A549 (cell line): Measurements from ENCODE around the gene SLC25A48. TPM values are rescaled to one million over a fixed set of nuclear protein-coding genes. Genes with fewer than 3 reads are reported as not detected.
A peak's percentile ranks its signal among the peaks of the same experiment; 100 is the strongest.

Experiments used
- ATAC-seq, 2 experiments: fragments of 200-7000 bp in 1 of 2; fragments of >200 bp in 1 of 2; cut with Nextera tagmentation in 1 of 2; cut with Tn5 transposase in 1 of 2; 3 replicates each; pipeline versions ENCODE4 v1.8.0 to v1.9.1; 2018 to 2020; ENCODE audit warnings: mild to moderate bottlenecking in 1 of 2, moderate library complexity in 1 of 2
- CTCF ChIA-PET: fragments of 300-600 bp; sonication (Branson Sonifier 250); formaldehyde crosslinking; extraction: SDS; loops from one replicate; lab custom pipeline; 2021; ENCODE audit warnings: antibody characterized with exemption, inconsistent platforms; lab: Yijun Ruan, JAX
- POLR2A ChIA-PET: fragments of 350-600 bp; formaldehyde crosslinking; extraction: SDS; loops from one replicate; lab custom pipeline; 2021; ENCODE audit warnings: antibody characterized with exemption, inconsistent platforms; lab: Yijun Ruan, JAX
- DNase-seq, 2 experiments: peaks; one replicate each; pipeline versions ENCODE4 v3.0.0 to v3.0.0-alpha.2; 2011 to 2016; ENCODE audit warnings: low read depth in 1 of 2, low spot score in 1 of 2
- FAIRE-seq: peaks from 2 replicates; lab custom pipeline; 2011; peaks lifted over from hg19 to GRCh38; lab: Jason Lieb, UNC
- H3K27ac ChIP-seq, 2 experiments: fragments of >200 bp; sonication (Bioruptor Twin); formaldehyde crosslinking; 3 replicates each; pipeline ENCODE4 v1.5.1; 2016 to 2017
- H3K4me1 ChIP-seq: fragments of >200 bp; sonication (Bioruptor Twin); formaldehyde crosslinking; 3 replicates; pipeline ENCODE4 v1.6.1; 2016
- H3K4me2 ChIP-seq: fragments of >200 bp; sonication (Bioruptor Twin); formaldehyde crosslinking; 3 replicates; pipeline ENCODE4 v1.6.1; 2016
- H3K4me3 ChIP-seq: fragments of >200 bp; sonication (Bioruptor Twin); formaldehyde crosslinking; 3 replicates; pipeline ENCODE4 v1.5.1; 2016
- H3K9me3 ChIP-seq: fragments of >200 bp; sonication (Bioruptor Twin); formaldehyde crosslinking; 3 replicates; pipeline ENCODE4 v1.6.1; 2016
- BHLHE40 ChIP-seq: IDR thresholded peaks from 2 replicates; pipeline ENCODE4 v1.6.1; 2012; ENCODE audit warnings: low read depth, low read length, inconsistent platforms
- CBX2 ChIP-seq: fragments of 200-600 bp; sonication (generic); IDR thresholded peaks from 2 replicates; pipeline ENCODE4 v1.6.1; 2016; ENCODE audit warnings: low read depth, mild to moderate bottlenecking, borderline replicate concordance
- CBX8 ChIP-seq: fragments of 200-600 bp; sonication (generic); IDR thresholded peaks from 2 replicates; pipeline ENCODE4 v1.6.1; 2016
- CEBPB ChIP-seq, 2 experiments: fragments of >200 bp in 1 of 2; sonication (Bioruptor Twin) in 1 of 2; formaldehyde crosslinking in 1 of 2; IDR thresholded peaks; 2 replicates each; pipeline ENCODE4 v1.6.1; 2012 to 2016
- CHD2 ChIP-seq: fragments of 150-350 bp; IDR thresholded peaks from 2 replicates; pipeline ENCODE4 v1.6.1; 2014; ENCODE audit warnings: low read length; ENCODE audit not compliant: partially characterized antibody
- E2F6 ChIP-seq: IDR thresholded peaks from 2 replicates; pipeline ENCODE4 v1.6.1; 2012; ENCODE audit warnings: low read depth, borderline replicate concordance
- EHF ChIP-seq: fragments of 250-450 bp; sonication (Bioruptor Pico); IDR thresholded peaks from 2 replicates; pipeline ENCODE4 v1.5.0; 2020; ENCODE audit warnings: mild to moderate bottlenecking
- EP300 ChIP-seq, 2 experiments: fragments of >200 bp; sonication (Bioruptor Twin); formaldehyde crosslinking; IDR thresholded peaks; 2 replicates in 1 of 2; 3 replicates in 1 of 2; pipeline ENCODE4 v1.6.1; 2016 to 2017
- FOSB ChIP-seq: fragments of 250-450 bp; sonication (Bioruptor Pico); IDR thresholded peaks from 2 replicates; pipeline ENCODE4 v1.5.0; 2020; ENCODE audit warnings: mild to moderate bottlenecking, moderate library complexity
- GATA3 ChIP-seq: IDR thresholded peaks from 2 replicates; pipeline ENCODE4 v1.6.1; 2012; ENCODE audit warnings: borderline replicate concordance
- HOXB13 ChIP-seq: fragments of 250-450 bp; sonication (Bioruptor Pico); IDR thresholded peaks from 2 replicates; pipeline ENCODE4 v1.5.0; 2020; ENCODE audit warnings: low read depth, mild to moderate bottlenecking, moderate library complexity
- HOXB5 ChIP-seq: fragments of 250-450 bp; sonication (Bioruptor Pico); IDR thresholded peaks from 2 replicates; pipeline ENCODE4 v1.5.0; 2020; ENCODE audit warnings: mild to moderate bottlenecking, moderate library complexity
- JUN ChIP-seq, 2 experiments: fragments of >200 bp; sonication (Bioruptor Twin); formaldehyde crosslinking; IDR thresholded peaks; 2 replicates in 1 of 2; 3 replicates in 1 of 2; pipeline ENCODE4 v1.6.1; 2016 to 2017
- MAFK ChIP-seq: fragments of 450-650 bp; IDR thresholded peaks from 2 replicates; pipeline ENCODE4 v1.6.1; 2014; ENCODE audit not compliant: partially characterized antibody
- MAZ ChIP-seq: fragments of 150-350 bp; IDR thresholded peaks from 2 replicates; pipeline ENCODE4 v1.6.1; 2014; ENCODE audit warnings: antibody characterized with exemption, low read depth, low read length, borderline replicate concordance
- NPAS2 ChIP-seq: fragments of 250-450 bp; sonication (Bioruptor Pico); IDR thresholded peaks from 2 replicates; pipeline ENCODE4 v1.8.0; 2022; ENCODE audit warnings: mild to moderate bottlenecking, moderate library complexity, borderline replicate concordance
- NR3C1 ChIP-seq: fragments of >200 bp; sonication (Bioruptor Twin); formaldehyde crosslinking; IDR thresholded peaks from 3 replicates; pipeline ENCODE4 v1.6.1; 2017
- RAD21 ChIP-seq, 2 experiments: fragments of >200 bp in 1 of 2; sonication (Bioruptor Twin) in 1 of 2; formaldehyde crosslinking in 1 of 2; IDR thresholded peaks in 1 of 2; conservative IDR thresholded peaks in 1 of 2; 2 replicates in 1 of 2; 3 replicates in 1 of 2; pipeline ENCODE4 v1.6.1; 2012 to 2018; ENCODE audit warnings: inconsistent platforms in 1 of 2
- SREBF2 ChIP-seq: fragments of 450-650 bp; IDR thresholded peaks from 2 replicates; pipeline ENCODE4 v1.6.1; 2014; ENCODE audit warnings: mild to moderate bottlenecking, moderate library complexity
- ZFP36 ChIP-seq: fragments of 450-650 bp; IDR thresholded peaks from 2 replicates; pipeline ENCODE4 v1.6.1; 2014; ENCODE audit warnings: borderline replicate concordance; ENCODE audit not compliant: partially characterized antibody
- ZNF302 ChIP-seq: fragments of 250-450 bp; sonication (Bioruptor Pico); IDR thresholded peaks from 2 replicates; pipeline ENCODE4 v1.9.0; 2021; ENCODE audit warnings: inconsistent platforms, mild to moderate bottlenecking, moderate library complexity
- WGBS: methylation state at CpG from one replicate; pipeline ENCODE4 v1.1.6; 2017; ENCODE audit errors: missing lambda C conversion rate; 5-methylcytosine and 5-hydroxymethylcytosine counted together
- polyA plus RNA-seq, 4 experiments: library from polyadenylated mRNA; depleted of rRNA in 3 of 4; stranded (reverse); fragments of >200 nt; fragmentation: RNase III in 1 of 4; extraction: RNeasy Plus Mini Kit Qiagen cat#74134 plus additional on column Dnase treatment in 1 of 4; gene quantifications; 2 replicates in 3 of 4; 3 replicates in 1 of 4; pipeline ENCODE4 v1.2.3, GENCODE V29; 2011 to 2017
- TF ChIP-seq, protein P1 (sequence below): fragments of 450-650 bp; IDR thresholded peaks from 2 replicates; pipeline ENCODE4 v1.6.1; 2014; ENCODE audit warnings: antibody characterized with exemption
- TF ChIP-seq, protein P2 (sequence below): fragments of >200 bp; sonication (Bioruptor Twin); formaldehyde crosslinking; IDR thresholded peaks from 3 replicates; pipeline ENCODE4 v1.5.1; 2016

Gene SLC25A48
- polyA plus RNA-seq, 2 of the 4 experiments (the other 2 are of a cell fraction), result 0.18 TPM; not detected in 1

DNA sequence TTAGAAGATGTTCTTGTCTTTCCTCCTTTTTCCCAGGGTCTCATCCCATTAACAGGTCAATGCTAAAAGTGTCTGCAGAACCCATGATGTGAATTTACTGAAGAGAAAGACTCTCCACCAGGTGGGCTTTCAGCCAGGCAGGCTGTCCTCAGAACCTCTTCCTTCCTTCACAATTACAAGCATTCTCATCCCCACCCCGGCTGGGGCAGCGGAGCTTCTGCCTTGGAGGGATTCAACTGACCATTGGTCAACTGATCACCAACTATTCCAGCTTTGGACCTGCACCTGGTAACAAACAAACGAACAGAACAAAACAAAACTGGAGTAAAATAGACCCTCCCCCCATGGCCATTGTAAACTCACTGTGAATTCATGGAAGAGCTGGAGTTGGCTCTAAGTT lies 48.6 kb downstream of the SLC25A48 start:
- 67% methylated on average over 3 of the region's 3 CpGs for WGBS
- H3K27ac ChIP-seq, result no peak overlapping the region
- DNase-seq (no peak), FAIRE-seq (no peak), ATAC-seq (no peak)
- peaks cover 17% of the 10 kb centered on the region for H3K4me1 ChIP-seq
- POLR2A ChIA-PET, result no interaction called here
- H3K9me3 ChIP-seq, result no peaks in the 10 kb centered on the region
- H3K4me3 ChIP-seq, result no peak overlapping the region
- CTCF ChIA-PET, result interaction anchor here (0.7 to 5.0 kb wide), 7 partner anchors 9 to 328 kb away, joined by 3 to 37 read pairs (median 3); no protein-coding TSS in a partner anchor
- TF ChIP-seq HOXB13, result no peak
- no peak for TF ChIP-seq ZNF302 (CRISPR knock-in tag)
- no peak for TF ChIP-seq NPAS2 (CRISPR knock-in tag)
- TF ChIP-seq NR3C1, result no peak
- no peak for TF ChIP-seq HOXB5
- no peak for TF ChIP-seq BHLHE40
- no peak for TF ChIP-seq SREBF2
- no peak for TF ChIP-seq CBX2
- TF ChIP-seq, protein P1, sequence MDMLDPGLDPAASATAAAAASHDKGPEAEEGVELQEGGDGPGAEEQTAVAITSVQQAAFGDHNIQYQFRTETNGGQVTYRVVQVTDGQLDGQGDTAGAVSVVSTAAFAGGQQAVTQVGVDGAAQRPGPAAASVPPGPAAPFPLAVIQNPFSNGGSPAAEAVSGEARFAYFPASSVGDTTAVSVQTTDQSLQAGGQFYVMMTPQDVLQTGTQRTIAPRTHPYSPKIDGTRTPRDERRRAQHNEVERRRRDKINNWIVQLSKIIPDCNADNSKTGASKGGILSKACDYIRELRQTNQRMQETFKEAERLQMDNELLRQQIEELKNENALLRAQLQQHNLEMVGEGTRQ, result no peak
- no peak for TF ChIP-seq CEBPB (IDR thresholded peaks at IDR 0.05)
- no peak for TF ChIP-seq E2F6
- TF ChIP-seq ZFP36, result no peak
- TF ChIP-seq GATA3, result no peak
- no peak for TF ChIP-seq FOSB (CRISPR knock-in tag)
- TF ChIP-seq EHF (CRISPR knock-in tag), result no peak
- H3K4me2 ChIP-seq, result no peak overlapping the region

DNA sequence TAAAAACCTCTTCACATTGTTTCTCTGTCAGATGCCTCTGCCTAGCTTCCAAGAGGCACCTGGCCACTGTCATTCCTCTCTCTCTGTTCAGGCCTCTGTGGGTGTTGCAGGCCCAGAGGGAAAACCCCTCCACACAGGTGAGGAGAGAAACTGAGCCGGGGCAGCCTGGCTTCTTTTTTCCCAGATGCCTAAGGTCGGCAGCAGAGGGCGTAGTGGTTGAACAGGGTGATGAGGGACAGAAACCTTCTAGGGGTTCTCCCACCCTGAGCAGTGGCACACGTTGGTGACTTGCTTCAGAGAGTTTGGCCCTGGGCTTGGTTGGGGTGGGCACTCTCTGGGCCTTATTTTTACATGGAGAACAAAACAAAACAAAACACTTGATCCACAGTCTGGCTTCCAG lies 49.0 kb downstream of the SLC25A48 start:
- FAIRE-seq (no peak), DNase-seq (no peak), ATAC-seq (no peak)
- ChIA-PET POLR2A (no interaction called here), CTCF (interaction anchor here (0.7 to 5.0 kb wide), 6 partner anchors 8 to 328 kb away, joined by 3 to 37 read pairs (median 12); no protein-coding TSS in a partner anchor)
- Histone ChIP-seq H3K4me2 (no peak overlapping the region), H3K4me3 (no peak overlapping the region), H3K27ac (no peak overlapping the region), H3K4me1 (peaks cover 21% of the 10 kb centered on the region), H3K9me3 (no peaks in the 10 kb centered on the region)
- TF ChIP-seq HOXB13 (no peak), EP300 (IDR thresholded peaks at IDR 0.05) (no peak), RAD21 (conservative IDR thresholded peaks at IDR 0.05 in 1 of 2, IDR thresholded peaks at IDR 0.05 in 1 of 2) (peak in 1 of 2 experiments; percentile 41; a peak in 1 of 5 replicates), JUN (IDR thresholded peaks at IDR 0.05) (no peak), MAFK (no peak)
- TF ChIP-seq, protein P2, sequence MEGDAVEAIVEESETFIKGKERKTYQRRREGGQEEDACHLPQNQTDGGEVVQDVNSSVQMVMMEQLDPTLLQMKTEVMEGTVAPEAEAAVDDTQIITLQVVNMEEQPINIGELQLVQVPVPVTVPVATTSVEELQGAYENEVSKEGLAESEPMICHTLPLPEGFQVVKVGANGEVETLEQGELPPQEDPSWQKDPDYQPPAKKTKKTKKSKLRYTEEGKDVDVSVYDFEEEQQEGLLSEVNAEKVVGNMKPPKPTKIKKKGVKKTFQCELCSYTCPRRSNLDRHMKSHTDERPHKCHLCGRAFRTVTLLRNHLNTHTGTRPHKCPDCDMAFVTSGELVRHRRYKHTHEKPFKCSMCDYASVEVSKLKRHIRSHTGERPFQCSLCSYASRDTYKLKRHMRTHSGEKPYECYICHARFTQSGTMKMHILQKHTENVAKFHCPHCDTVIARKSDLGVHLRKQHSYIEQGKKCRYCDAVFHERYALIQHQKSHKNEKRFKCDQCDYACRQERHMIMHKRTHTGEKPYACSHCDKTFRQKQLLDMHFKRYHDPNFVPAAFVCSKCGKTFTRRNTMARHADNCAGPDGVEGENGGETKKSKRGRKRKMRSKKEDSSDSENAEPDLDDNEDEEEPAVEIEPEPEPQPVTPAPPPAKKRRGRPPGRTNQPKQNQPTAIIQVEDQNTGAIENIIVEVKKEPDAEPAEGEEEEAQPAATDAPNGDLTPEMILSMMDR, result peak; percentile 15; the same call in 1 of the 3 replicates
- 24% methylated on average over 4 of the region's 4 CpGs for WGBS

DNA sequence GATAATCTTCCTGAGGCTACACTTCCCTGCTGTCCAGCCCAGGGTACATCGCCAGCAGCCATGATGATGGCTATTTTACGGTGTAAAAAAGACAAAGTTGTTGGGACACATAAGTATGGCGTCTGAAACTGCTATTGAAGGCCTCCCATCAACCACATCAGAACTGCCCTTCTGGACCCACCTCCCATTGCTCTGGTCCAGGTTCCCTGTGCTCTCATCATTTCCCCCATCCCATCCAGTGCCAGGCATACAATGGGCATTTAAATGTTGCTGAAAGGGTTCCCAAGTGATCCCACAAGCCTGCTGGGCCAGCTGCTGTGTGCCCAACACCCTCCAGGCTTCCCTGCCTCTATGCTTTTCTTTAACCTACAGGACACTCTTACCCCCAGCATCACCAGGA lies 50.6 kb downstream of the SLC25A48 start:
- H3K9me3 ChIP-seq, result no peaks in the 10 kb centered on the region
- H3K4me3 ChIP-seq, result no peak overlapping the region
- no peak overlapping the region for H3K4me2 ChIP-seq
- ATAC-seq (no peak), DNase-seq (no peak), FAIRE-seq (no peak)
- ChIA-PET POLR2A (no interaction called here), CTCF (interaction anchor here (0.6 to 2.8 kb wide), 4 partner anchors 173 to 289 kb away, joined by 3 to 17 read pairs (median 5); no protein-coding TSS in a partner anchor)
- WGBS, result 90% methylated on average over 3 of the region's 3 CpGs
- peaks cover 27% of the 10 kb centered on the region for H3K4me1 ChIP-seq
- H3K27ac ChIP-seq, result no peak overlapping the region
- TF ChIP-seq MAZ (no peak), CBX8 (no peak), CHD2 (no peak)
